ENCODE measurements around the gene MFN2. TPM values are rescaled to one million over a fixed set of nuclear protein-coding genes. Genes with fewer than 3 reads are reported as not detected.

Gene MFN2
- total and polyA plus RNA-seq, 2 of the 8 experiments (the other 6 are each of a cell fraction or from before 2014, with no cell fraction given), result 34.0 to 62.5 TPM

- H3K9ac ChIP-seq (replicated peaks in 1 of 4; ENCODE audit: extremely low read depth in 1 of 4, low read depth in 3 of 4, low read length in 3 of 4), result no peak overlapping the region
- no peak overlapping the region for H2BK12ac ChIP-seq (ENCODE audit: low read depth, low read length)
- no peaks in the 10 kb centered on the region for H3K9me3 ChIP-seq (ENCODE audit: insufficient read depth in 2 of 2, low read depth in 1 of 2, low read length in 1 of 2)
- no peak overlapping the region for H3K23ac ChIP-seq (ENCODE audit: insufficient read length)
- no peak overlapping the region for H3K4ac ChIP-seq (replicated peaks; ENCODE audit: insufficient read length, low read depth, low read length)
- ChIA-PET CTCF (ENCODE audit: partially characterized antibody) (interaction anchor here (0.6 to 3.3 kb wide), 6 partner anchors 11 to 77 kb away, joined by 3 to 21 read pairs (median 4); no protein-coding TSS in a partner anchor), POLR2A (ENCODE audit: partially characterized antibody) (interaction anchor here (0.8 to 9.9 kb wide), 8 partner anchors 9 to 195 kb away, joined by 3 to 144 read pairs (median 7); partner anchors contain the start of gene NPPA)
- peaks cover 0 to 5% (median 2%) of the 10 kb centered on the region in 4 experiments; a peak in 3 of 7 replicates for H3K4me1 ChIP-seq (replicated peaks in 1 of 4; ENCODE audit: control insufficient read depth in 3 of 4, insufficient read depth in 4 of 4, low read length in 3 of 4)
- peaks cover 2 to 10% of the 10 kb centered on the region in 2 experiments for H4K20me1 ChIP-seq (replicated peaks in 1 of 2; ENCODE audit: control insufficient read depth in 1 of 2, insufficient read depth in 2 of 2, low read length in 2 of 2)
- no peaks in the 10 kb centered on the region for H3K27me3 ChIP-seq (replicated peaks in 1 of 4; ENCODE audit: control insufficient read depth in 3 of 4, extremely low read depth in 1 of 4, insufficient read depth in 3 of 4, low read length in 3 of 4)
- no peak overlapping the region for H4K91ac ChIP-seq (replicated peaks; ENCODE audit: insufficient read length, low read length)
- H4K8ac ChIP-seq (ENCODE audit: extremely low read depth, insufficient read depth, low read length), result no peak overlapping the region
- no peak overlapping the region for H2BK15ac ChIP-seq (ENCODE audit: low read length)
- DNase-seq (ENCODE audit: low read depth in 1 of 2, low spot score in 2 of 2), result no peak
- no peak overlapping the region for H3K27ac ChIP-seq (ENCODE audit: low read depth, low read length)
- H3K36me3 ChIP-seq (ENCODE audit: control insufficient read depth in 2 of 4, insufficient read depth in 4 of 4, low read length in 3 of 4), result peaks cover 9 to 25% (median 19%) of the 10 kb centered on the region in 4 experiments; a peak in 7 of 8 replicates
- H2BK5ac ChIP-seq (ENCODE audit: low read depth, low read length), result no peak overlapping the region
- no peak overlapping the region for H2AK5ac ChIP-seq (ENCODE audit: low read depth, low read length)
- peaks cover 6 to 57% of the 10 kb centered on the region in 2 experiments; a peak in 3 of 4 replicates for H3K79me2 ChIP-seq (ENCODE audit: control insufficient read depth in 1 of 2, insufficient read depth in 2 of 2, low read length in 2 of 2)
- H3K4me2 ChIP-seq (ENCODE audit: insufficient read depth in 1 of 2, low read depth in 2 of 2, low read length in 2 of 2), result no peak overlapping the region; a peak in 1 of 4 replicates
- no peak overlapping the region for H3K14ac ChIP-seq (ENCODE audit: insufficient read length)
- FAIRE-seq, result no peak
- H3K18ac ChIP-seq (ENCODE audit: extremely low read depth, low read length), result no peak overlapping the region
- peaks cover 10% of the 10 kb centered on the region for H3K79me1 ChIP-seq (ENCODE audit: low read depth, low read length)
- H3K56ac ChIP-seq (replicated peaks; ENCODE audit: insufficient read length, low read depth, low read length), result no peak overlapping the region
- H4K5ac ChIP-seq (ENCODE audit: insufficient read length, low read depth, low read length), result no peak overlapping the region
- no peak overlapping the region for H2BK120ac ChIP-seq (replicated peaks; ENCODE audit: low read depth, low read length)
- no peak overlapping the region for H3K4me3 ChIP-seq (ENCODE audit: extremely low read depth in 1 of 4, insufficient read depth in 2 of 4, low read depth in 3 of 4, low read length in 4 of 4)
- 92% methylated on average over 3 of the region's 3 CpGs; no CpG with 5 or more reads in 1 of the 2 experiments for WGBS, 2 experiments (ENCODE audit: extremely low coverage in 1 of 2, insufficient coverage in 1 of 2, insufficient read length in 1 of 2, insufficient replicate concordance in 2 of 2, low coverage in 1 of 2, low lambda C conversion rate in 2 of 2, missing lambda C conversion rate in 1 of 2)
- H2BK20ac ChIP-seq (ENCODE audit: low read length), result no peak overlapping the region
- TF ChIP-seq GTF2F1 (IDR thresholded peaks at IDR 0.05; ENCODE audit: borderline replicate concordance, low read depth, low read length) (no peak), CEBPB (IDR thresholded peaks at IDR 0.05; ENCODE audit: low read depth, low read length) (no peak), JUND (IDR thresholded peaks at IDR 0.05; ENCODE audit: low read length) (no peak), NANOG (IDR thresholded peaks at IDR 0.05; ENCODE audit: insufficient read depth, low read depth, low read length, poor library complexity, severe bottlenecking) (no peak), KDM5A (IDR thresholded peaks at IDR 0.05; ENCODE audit: low read length) (no peak), JUN (IDR thresholded peaks at IDR 0.05; ENCODE audit: low read depth, low read length) (no peak), EGR1 (IDR thresholded peaks at IDR 0.05; ENCODE audit: borderline replicate concordance, low read depth, low read length) (no peak), NRF1 (IDR thresholded peaks at IDR 0.05; ENCODE audit: low read depth, low read length) (no peak), ZNF274 (IDR thresholded peaks at IDR 0.05; ENCODE audit: borderline replicate concordance, extremely low read depth, low read length) (no peak), E2F6 (IDR thresholded peaks at IDR 0.05) (no peak), TAF1 (IDR thresholded peaks at IDR 0.05; ENCODE audit: low read depth, low read length) (no peak), HDAC2 (IDR thresholded peaks at IDR 0.05; ENCODE audit: borderline replicate concordance in 1 of 2, low read depth in 2 of 2, low read length in 2 of 2) (no peak), POLR2AphosphoS5 (IDR thresholded peaks at IDR 0.05; ENCODE audit: low read depth, low read length) (no peak), BRCA1 (IDR thresholded peaks at IDR 0.05; ENCODE audit: low read depth, low read length) (no peak)
- H3K23me2 ChIP-seq (ENCODE audit: low read depth, low read length), result peaks cover 11% of the 10 kb centered on the region
- no peak overlapping the region for H2AFZ ChIP-seq (ENCODE audit: low read length)
Observed at GRCh38 chr1:11982010-11982392, 1.8 kb downstream of the MFN2 start.

All from H1 (cell line).